ENCODE data around the gene COL24A1.
"Not testable (repeated sequence)": the region's sequence is repeated elsewhere in the genome, so short reads cannot be mapped to it uniquely, and the experiment has no call there.

COL24A1 gene

DNA sequence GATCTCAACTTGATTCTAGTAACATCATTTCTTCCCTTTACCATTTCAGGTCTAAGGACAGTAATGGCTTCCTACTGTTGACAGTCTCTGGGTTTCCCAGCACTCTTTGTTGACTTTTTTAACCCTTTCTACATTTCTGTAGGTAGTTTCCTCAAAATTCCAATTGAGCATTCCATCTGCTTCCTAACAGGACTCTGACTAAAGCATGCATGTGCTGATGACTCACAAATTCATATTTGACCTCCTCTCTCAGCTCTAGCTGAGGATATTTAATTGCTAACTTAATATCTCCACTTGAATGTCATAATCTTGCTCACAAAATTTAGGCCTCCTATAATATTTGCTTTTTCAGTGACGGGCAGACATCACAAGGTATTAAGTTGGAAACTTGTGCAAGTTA lies 355.1 kb downstream of the COL24A1 start:
- peak; percentile 41 for DNase-seq (ENCODE audit: low spot score)

DNA sequence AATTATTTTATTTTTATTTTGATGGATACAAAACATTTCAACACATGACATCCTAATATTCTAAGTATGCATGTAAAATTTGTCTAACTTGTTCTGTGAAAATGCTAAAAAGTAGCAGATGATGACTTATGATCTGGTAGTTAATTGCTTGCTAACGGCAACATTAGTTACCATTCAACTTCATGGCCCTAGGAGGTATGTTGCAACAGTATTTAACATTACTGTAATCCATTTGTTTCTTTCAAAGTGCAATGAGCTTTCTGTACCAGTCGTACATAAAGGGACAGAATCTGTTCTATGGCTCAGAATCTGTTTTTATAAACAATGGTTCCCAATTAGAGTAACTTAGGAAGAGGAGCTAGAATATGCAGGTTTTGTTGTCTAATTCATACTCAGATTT lies 356.8 kb downstream of the COL24A1 start:
- DNase-seq (ENCODE audit: low spot score), result no peak

DNA sequence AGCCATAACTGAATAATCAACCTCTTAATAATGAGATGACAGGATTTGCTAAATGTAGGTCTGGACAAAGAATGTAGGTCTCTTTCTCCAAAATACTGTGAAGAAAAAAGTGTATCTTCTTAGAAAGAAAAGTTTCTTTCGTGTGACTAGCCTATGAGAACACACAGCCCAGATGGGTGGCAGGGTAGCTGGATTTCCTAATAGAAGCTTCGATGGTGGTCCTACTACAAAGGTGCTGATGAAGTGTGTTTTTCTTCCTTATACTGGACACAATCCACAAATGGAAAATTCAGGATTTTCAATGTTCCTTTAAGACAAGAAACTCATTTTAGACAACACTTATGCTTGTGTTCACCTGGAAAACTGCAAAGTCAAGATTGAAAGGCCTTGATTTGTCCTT lies 358.2 kb downstream of the COL24A1 start:
- no peak for DNase-seq (ENCODE audit: low spot score)

DNA sequence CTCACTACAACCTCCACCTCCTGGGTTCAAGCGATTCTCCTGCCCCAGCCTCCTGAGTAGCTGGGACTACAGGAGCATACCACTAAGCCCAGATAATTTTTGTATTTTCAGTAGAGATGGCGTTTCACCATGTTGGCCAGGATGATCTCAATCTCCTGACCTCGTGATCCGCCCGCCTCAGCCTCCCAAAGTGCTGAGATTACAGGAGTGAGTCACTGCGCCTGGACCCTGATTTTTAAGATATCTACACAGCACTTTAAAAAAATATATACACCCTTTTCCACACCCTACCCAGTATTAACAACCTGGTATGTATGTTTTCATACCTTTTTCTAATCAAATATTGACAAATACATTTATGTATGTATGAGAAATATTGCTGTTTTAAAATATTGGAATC lies 379.6 kb downstream of the COL24A1 start:
- DNase-seq (ENCODE audit: low spot score), result not testable (repeated sequence)

DNA sequence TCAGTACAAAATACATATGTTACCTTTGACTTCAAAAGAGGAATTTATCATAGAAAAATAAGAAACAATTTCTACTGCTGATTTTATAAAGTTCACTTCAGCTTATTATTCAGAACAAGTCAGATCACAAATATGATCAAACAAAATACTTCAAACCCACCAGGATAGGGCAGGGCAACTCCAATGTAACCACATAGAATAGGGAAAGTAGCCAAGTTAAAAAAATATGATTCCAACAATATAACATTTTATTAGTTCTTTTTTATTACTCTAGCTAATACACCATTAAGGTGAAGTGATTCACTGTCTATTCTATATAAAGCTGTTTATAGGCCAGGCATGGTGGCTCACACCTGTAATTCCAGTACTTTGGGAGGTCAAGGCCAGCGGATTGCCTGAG lies 393.8 kb downstream of the COL24A1 start:
- DNase-seq (ENCODE audit: low spot score), result no peak

DNA sequence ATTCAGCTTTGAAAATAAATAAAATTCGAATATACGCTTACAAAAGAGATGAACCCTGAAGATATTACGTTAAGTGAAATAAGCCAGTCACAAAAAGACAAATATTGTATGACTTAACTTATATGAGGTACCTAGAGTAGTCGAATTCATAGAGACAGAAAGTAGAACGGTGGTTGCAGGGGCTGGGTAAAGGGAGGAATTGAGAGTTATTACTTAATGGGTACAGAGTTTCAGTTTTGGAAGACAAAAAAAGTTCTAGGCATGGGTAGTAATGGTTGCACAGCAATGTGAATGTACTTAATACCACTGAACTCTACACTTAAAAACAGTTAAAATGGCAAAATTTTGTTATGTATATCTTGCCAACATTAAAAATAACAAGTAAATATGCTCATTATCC lies 399.7 kb downstream of the COL24A1 start:
- no peak for DNase-seq (ENCODE audit: low spot score)

DNA sequence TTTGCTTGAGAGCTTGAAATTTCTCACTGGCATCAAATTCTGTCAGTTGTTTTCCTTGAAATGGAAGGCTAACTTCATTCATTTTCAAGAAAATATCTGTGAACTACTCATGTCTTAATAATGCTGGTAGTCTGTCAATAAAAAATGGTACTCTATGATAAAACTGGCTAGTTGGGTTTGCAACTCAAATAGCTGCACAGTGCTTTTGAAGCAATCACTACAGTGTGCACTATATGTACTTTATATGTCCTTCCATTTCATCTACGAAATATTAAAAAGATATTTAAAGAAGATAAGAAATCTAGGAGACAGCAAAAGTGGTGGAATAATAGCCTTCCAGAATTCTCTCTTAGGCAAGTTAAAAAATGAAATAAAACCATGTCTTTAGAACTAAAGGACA lies 408.5 kb downstream of the COL24A1 start:
- no peak for DNase-seq (ENCODE audit: low spot score)

DNA sequence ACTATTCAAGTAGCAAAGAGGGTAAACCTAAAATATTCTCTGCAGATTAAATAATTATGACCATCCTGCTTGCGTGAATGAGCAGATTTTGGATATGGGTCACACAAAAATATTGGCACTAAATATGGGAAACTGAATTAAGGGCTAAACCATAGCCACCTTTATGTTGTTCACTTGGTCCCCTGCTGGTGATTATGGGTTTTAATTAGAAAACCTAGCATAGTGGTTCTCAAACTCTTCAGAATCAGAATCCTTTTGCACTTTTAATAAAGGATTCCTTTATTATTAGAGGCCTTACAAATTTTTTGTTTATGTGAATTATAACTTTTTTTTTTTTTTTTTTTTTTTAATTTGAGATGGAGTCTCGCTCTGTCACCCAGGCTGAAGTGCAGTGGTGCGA lies 409.8 kb downstream of the COL24A1 start:
- no peak for DNase-seq (ENCODE audit: low spot score)

DNA sequence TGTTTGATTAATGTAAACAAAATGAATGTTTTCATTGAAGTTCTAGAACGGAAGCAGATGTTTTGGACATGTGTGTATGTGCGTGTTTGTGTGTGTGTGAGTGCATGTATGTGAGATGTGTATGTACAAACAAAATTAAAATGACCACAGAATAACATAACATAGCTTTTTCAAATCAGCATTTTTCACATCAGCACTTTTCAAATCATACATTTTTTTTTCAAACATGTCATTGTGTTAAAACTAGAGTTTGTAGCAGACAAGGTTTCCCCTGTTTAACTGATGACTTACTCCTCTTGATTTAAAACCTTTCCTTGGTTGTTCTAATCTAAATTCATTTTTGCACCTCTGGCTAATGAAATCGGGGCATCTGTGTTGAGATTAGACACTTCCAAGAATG lies 412.8 kb downstream of the COL24A1 start:
- DNase-seq (ENCODE audit: low spot score), result no peak

DNA sequence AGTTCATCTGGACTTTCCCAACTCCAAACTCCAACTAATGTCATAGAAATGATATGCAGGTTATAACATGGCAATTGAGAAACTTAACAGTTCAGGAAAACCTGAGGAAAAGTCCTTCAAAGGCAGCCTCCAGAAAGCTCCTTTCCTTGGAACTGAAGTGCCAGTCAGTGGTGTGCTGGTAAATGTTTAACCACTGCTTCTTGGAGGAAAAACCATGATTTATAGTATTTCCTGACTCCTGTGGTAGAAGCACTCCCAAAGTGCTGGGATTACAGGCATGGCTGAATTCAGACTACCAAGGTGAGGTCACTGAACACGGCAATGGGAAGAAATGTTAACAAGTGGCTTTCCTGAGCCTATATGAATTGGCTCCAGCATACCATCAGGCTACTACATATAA lies 421.6 kb downstream of the COL24A1 start:
- DNase-seq (ENCODE audit: low spot score), result no peak

DNA sequence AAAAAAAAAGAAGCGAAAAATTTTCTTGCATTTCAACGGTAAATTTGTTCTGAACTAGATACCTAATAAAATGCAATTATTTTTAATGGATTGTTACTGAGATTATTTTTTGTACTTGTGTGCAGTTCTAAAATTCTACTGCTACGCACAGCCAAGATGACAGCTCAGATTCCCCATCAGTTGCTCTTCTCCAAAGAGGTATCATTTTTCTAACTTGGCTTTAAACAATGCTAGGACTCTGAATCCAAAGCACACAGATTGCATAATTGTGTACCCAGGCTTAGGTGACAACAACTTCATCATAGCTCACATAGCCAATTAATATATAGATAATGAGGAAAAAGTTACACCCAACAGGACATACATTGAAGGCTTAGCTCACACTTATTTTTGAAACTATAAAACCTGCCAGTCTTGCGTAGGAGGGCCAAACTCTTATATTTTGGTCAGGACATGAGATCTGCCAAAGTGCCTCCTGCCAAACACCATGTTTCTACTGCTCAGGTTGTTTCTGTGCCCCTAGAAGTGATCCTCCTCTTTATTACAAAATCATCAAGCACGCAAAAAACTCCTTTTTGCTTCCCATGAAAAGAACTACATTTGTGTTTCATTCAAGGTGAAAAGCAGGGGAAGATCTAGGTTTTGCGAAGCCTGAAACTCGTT lies 437.8 kb downstream of the COL24A1 start:
- no peak for DNase-seq (ENCODE audit: low spot score)

DNA sequence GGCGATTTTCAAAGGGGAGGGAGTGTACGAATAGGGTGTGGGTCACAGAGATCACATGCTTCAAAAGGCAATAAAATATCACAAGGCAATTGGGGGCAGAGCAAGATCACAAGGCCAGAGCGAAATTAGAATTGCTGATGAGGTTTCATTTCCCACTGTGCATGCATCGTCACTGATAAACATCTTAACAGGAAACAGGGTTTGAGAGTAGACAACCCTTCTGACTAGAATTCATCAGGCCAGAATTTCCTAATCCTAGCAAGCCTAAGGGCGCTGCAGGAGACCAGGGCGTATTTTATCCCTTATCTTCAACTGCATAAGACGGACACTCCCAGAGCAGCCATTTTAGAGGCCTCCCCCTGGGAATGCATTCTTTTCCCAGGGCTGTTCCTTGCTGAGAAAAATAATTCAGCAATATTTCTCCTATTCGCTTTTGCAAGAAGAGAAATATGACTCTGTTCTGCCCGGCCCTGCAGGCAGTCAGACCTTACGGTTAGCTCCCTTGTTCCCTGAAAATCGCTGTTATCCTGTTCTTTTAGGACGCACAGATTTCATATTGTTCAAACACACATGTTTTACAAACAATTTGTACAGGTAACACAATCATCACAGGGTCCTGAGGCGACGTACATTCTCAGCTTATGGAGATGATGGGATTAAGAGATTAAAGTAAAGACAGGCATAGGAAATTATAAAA lies 442.0 kb downstream of the COL24A1 start:
- not testable (repeated sequence) for DNase-seq (ENCODE audit: low spot score)

DNA sequence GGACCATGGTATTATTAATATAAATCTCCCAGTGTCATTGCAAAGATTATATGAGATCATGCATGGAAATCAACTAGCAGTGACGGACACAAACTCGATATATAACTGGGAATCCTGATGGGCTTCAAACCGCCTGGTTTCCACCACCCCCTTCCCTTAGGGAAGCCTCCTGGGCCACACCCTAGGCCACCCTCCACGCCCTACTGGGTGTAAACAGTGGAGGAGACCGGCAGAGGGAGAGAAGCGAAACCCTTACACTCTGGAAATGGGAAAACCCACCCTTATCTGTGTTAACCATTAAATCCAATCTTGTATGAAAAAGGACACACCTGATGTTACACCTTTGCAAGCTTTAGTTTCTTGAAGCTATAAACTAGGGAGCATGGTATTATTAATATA lies 447.7 kb downstream of the COL24A1 start:
- DNase-seq (ENCODE audit: low spot score), result no peak

DNA sequence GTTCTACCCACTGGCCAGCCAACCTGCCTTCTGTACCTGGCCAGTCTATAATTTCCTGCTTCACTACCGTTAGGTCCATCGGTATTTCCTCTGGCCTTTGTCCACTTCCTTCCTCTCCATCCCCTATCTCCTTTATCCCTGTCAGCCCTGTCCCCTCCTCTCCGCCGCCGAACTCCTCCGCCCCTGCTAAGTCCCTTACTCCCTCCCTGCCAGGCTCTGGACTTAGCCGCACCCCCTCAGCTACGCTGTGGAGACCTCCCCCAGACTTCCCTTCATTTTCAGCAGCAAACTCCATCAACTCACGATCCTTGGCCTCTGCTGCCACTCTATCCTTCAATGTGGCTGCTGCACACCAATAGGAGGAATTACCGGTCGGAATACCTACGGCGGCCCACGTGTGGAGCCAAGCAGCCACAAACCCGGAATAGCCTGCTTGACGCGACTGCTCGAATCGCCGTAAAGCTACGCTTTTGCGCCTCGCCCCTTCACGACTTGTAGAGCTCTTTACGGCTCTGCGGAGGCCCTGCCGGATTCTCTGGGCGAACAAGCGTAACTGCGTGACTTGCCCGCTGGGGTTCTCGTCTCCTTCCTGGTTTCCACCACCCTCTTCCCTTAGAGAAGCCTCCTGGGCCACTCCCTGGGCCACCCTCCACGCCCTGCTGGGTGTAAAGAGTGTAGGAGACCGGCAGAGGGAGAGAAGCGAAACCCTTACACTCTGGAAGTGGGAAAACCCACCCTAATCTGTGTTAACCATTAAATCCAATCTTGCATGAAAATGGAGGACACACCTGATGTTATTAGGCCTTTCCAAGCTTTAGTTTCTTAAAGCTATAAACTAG lies 448.4 kb downstream of the COL24A1 start, which contains the start of gene ZNHIT6:
Gene ZNHIT6 (minus strand): TSS at position 444 of the 839 bp plus-strand sequence. CDS start 149 bp downstream, at position 295.
- peak; percentile 98 for DNase-seq (ENCODE audit: low spot score)

DNA sequence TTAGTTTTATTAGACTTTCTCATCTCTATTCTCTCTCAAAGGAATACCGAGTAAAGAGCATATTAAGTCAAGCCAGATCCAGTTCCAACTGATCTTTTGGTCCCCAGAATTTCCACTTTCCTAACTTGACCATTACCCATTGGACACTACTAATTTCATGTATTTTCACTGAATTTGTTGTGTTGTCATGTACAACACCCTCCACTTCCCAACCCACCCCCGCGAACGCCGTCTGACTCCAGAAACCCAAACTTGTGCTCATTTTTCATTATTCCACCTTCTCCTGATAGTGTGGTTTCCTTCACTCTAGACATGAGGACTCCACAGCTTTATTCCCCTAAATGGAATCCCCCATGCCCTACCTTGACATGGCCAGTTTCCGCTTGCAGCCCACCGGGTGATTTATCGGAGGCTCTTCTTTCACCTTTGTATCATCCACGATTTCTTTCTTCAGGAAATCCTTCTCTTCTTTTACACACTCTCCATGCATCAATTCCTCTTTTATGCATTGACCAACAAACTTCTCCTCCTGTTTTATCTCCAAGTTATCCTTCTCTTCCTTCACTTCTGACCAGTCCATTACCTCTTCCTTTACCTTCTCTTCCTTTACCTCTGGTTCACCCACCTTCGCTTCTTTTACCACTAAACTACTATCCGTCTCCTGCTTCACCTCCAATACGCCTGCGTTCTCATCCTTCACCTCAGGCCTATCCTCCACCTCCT lies 449.1 kb downstream of the COL24A1 start:
- DNase-seq (ENCODE audit: low spot score), result peak; percentile 34

DNA sequence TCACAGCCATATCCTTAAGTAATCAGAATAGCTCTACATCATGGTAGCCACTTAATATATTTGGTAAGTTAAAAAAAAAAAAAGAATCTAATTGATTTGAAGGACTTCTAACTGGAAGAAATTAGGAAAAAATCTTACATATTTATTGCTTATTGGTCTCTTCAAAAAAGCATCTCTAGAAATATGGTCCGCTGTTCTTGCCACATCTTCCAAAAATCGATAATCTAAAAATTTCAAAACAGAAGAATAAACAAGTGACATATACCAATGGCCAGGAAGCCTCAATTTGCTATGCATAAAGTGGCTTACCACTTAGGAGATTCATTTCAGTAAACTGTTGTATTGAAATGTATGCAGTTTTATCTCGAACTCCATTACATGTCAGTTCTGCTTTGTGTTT lies 450.6 kb downstream of the COL24A1 start:
- no peak for DNase-seq (ENCODE audit: low spot score)

DNA sequence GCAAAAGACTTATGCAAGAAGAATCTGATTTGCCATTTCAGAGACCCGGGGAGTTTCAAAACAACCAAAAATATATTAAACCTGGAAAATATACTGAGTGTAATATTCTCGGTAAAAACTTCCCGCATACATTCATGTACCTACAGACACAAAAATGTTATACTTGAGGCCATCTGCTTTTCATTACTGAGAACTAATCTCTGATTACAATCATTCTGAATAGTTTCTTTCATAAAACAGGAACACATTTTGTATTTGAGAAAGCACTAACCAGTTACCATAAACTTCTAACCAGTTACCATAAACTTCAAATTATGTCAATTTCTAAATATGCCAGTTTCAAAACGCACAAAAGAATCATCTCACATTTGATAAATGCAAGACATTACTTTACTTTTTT lies 456.1 kb downstream of the COL24A1 start:
- DNase-seq (ENCODE audit: low spot score), result no peak

DNA sequence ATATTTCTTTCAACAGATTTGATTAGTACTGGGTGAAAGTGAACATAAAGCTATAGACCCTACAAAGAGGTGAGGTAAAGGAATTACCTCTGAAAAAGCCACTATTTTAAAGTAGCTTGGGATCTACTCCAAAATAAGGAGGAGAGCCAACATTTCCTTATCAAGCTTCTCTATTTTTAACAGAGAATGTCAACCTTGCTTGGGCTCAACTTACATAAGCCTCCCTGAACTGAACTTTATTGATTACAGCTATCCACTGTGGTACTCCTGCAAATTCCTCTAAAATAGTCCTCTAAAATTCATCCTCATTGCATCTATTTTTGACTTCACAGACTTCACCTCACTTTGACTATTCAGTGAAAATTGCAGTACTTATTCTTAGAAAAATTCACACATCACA lies 458.7 kb downstream of the COL24A1 start:
- DNase-seq (ENCODE audit: low spot score), result no peak

DNA sequence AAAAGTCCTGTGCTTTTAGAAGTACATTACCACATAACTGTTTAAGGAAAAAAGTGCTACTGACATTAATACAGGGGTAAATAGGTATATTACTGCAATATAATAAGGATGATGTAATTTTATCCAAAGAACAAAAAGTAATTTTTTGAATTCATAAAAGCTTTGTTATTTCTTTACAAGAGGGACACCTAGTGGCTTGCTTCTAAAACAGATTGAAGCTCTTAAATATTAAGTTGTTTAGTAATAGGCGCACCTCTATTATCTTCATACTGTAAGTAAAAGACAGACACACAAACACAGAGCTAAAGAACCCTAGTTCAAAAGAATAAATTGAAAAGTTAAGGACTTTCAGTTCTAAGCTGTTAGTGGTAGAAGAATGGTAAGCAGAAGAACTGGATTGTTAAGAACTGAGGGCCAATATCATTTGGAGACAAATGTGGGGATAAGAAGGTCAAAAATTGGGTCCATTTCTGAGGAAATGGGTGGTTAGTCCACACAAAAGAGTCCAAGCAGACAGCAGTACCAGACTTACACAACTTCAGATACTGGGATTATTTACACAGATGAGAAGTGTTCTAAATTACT lies 463.8 kb downstream of the COL24A1 start:
- peak; percentile 72 for DNase-seq (ENCODE audit: low spot score)

DNA sequence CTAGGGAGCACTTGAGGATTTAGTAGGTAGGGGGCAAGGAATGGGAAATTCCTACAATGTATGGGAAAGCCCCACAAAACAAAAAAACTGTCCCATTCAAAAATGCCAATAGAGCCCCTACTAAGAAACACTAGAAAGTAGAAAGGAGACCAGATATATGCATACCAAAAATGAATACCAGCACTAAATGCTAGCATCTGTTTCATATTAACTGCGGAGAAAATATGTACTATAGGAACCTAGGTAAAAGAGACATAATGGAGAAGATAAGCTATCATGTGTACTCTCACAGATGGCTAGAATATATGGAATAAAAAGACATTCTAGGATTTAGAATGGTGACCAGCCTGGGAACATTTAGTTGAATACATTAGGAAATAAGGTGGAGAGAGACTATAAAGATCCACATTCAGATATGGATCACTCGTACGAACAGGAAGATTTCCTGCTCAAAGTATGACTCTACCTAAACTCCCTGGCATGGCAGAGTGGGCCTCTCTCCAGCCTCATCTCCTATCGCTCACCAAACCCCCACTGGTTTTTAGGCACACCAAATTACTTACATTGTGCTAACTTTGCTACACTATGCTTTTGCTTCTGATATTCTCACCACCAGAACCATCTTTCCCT lies 466.7 kb downstream of the COL24A1 start:
- no peak for DNase-seq (ENCODE audit: low spot score)

DNA sequence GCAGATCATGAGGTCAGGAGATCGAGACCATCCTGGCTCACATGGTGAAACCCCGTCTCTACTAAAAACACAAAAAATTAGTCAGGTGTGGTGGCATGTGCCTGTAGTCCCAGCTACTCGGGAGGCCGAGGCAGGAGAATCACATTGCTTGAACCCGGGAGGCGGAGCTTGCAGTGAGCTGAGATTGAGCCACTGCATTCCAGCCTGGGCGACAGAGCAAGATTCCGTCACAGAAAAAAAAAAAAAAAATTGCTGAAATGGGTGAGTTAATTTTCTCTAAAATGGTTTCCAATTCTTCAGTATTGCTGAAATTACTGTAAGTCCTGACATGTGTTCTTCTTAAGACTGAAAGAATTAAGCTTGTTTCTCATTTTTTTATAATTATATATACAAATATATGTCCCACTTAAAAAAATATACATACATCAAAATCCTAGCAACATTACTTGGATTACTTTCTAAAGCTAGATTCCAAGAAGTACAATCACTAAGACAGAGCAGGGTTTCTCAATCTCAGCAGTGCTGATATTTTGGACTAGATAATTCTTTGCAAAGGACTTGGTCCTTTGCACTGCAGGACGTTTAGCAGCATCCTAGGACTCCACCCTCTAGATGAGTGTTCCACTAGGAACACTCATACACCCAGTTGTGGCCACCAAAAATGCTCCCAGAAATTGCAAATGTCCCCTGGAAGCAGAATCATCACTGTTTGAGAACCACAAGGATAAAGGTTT lies 473.1 kb downstream of the COL24A1 start:
- DNase-seq (ENCODE audit: low spot score), result no peak

Measured in RKO (cell line).